CD4-positive, alpha-beta T cell treated with Interleukin-17A for 4 hours (primary cell): ENCODE measurements around the gene C19orf44.
A peak's percentile ranks its signal among the peaks of the same experiment; 100 is the strongest.
"Not testable (repeated sequence)": the region's sequence is repeated elsewhere in the genome, so short reads cannot be mapped to it uniquely, and the experiment has no call there.

Experiments
- DNase-seq: peaks from one replicate; pipeline ENCODE4 v3.0.0-alpha.2; 2020; ENCODE audit warnings: mixed read lengths

C19orf44 gene

DNA sequence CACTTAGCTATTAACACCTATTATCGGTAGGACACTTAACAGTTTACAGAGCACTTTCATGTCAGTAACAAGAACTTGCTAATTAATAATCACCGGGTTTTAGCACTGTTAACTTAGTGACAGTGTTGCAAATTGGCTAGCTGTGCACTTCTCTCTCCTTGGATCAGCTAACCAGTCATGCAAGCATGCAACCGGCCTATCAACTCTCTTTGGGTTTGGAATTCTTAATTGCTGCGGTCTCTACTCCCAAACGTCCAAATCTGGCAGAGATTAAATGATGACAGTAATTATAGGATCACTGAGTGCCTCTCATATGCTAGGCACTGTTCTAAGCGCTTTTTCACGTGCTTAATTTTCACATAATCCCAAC is 25.7 kb upstream of the C19orf44 start:
- no peak for DNase-seq

DNA sequence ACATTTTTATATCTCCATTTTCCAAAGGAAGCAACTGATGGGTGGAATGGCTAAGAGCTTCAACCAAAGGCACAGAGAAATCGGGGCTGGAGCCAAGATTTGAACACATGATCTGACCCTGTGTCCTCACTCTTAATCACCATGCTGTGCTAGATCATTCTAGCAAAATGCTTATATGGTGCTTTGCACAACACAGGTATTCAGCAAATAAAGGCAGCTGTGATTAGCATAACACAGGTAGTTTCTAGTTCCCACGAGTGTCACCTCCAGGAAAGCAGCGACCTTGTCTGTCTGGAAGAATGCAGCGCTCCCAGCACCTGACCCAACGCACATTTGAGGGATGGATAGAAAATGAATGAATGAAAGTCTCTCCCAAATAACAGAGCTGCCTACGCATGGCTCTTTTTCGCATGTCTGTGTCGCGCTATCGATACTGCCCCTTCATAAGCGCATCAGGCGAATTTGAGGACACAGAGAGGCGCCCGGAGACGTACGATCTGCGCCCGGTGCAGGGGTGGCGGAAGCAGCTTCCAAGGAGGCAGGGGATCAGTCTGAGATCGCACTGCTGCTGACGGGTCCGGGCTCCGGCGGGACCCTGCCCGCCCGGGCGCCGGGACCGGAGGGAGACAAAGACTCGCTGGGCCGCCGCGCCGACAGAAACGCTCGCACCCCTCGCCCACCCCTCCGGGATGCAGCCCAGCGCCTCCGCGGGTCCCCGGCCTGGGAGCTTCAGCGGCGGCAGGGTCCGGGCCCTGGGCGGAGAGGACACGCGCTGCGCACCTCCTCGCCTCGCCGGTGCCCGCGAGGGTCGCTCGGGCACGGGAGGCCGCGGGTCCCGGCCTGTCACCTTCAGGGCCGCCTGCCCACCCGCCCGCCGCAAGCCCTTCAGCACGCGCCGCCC is 25.0 kb upstream of the C19orf44 start:
- DNase-seq, result peak; percentile 35

DNA sequence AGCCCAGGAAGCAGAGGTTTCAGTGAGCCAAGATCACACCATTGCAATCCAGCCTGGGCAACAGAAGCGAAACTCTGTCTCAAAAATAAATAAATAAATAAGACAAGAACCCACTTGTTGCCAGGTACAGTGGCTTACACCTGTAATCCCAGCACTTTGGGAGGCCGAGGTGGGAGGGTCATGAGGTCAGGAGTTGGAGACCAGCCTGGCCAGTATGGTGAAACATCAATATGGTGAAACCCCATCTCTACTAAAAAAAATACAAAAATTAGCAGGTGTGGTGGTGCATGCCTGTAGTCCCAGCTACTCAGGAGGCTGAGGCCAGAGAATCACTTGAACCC is 23.7 kb upstream of the C19orf44 start:
- not testable (repeated sequence) for DNase-seq

DNA sequence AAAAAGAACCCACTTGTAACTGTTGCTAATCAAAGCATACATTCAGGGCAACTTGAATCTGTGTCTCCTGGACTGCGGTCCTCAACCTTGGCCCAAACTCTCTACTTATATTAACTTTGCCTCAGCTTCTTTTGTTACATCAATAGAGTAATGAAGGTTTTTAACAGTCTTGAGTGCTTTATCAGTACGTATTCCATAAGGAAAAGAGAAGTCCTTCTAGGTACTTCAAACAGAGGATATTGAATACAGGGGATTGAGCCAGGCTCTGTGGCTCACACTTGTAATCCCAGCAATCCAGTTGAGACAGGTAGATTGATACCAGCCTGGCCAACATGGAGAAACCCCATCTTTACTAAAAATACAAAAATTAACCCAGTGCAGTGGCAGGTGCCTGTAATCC is 23.2 kb upstream of the C19orf44 start:
- DNase-seq, result no peak

DNA sequence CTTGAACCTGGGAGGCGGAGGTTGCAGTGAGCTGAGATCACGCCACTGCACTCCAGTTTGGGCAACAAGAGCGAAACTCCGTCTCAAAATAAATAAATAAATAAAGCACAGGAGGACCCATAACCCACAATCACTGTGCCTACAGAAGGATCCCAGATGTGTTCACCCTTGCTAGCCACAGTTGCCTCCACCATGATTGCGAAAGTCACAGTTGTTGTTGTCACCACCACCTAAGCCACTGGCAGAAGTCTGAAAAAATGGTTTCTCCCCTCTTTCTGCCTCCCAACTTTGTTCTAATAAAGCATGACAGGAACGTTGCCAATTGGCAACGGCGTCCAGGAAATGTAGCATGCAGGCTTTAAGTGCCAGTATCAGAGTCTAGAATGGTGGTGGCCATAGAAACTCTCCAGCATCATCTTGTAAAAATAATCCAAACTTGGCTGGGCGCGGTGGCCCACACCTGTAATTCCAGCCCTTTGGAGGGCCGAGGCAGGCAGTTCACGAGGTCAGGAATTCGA is 22.3 kb upstream of the C19orf44 start:
- no peak for DNase-seq

DNA sequence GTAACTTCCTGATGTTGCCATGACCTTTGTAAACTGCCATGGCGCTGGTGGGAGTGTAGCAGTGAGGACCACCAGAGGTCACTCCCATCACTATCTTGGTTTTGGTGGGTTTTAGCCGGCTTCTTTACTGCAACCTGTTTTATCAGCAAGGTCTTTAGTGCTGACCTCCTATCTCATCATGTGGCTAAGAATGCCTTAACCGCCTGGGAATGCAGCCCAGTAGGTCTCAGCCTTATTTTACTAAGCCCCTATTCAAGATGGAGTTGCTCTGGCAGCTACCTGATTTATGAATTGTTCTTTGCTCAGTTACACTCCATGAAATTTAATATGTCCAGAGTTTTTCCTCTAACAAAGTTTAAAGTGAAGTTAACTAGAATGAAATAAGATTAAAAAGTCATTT is 19.8 kb upstream of the C19orf44 start:
- DNase-seq, result no peak

DNA sequence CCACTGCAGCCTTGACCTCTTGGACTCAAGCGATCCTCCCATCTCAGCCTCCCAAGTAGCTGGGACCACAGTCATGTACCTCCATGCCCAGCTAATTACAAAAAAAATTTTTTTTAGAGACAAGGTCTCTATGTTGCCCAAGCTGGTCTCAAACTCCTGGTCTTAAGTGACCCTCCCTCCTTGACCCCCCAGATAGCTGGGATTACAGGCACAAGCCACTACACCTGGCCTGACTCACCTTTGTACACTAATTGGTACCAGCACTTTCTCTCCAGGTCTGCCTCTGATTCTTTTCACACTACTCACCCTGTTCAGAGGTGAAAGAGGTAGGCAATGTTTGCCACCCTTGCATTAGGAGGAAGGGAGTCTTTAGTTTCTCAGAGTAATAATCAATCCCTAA is 18.9 kb upstream of the C19orf44 start:
- DNase-seq, result no peak

DNA sequence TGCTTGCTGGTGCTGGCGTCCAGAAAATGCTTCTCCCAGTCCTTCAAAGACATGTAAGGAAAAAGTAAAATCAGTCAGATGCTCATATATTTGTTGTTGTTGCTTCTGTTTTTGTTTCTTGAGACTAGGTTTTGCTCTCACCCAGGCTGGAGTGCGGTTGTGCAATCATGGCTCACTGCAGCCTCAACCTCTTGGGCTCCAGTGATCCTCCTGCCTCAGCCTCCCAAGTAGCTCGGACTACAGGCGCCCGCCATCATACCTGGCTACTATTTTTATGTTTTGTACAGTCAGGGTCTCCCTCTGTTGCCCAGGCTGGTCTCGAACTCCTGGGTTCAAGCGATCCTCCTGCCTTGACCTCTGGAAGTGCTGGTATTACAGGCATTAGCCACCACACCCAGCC is 13.4 kb upstream of the C19orf44 start:
- no peak for DNase-seq

DNA sequence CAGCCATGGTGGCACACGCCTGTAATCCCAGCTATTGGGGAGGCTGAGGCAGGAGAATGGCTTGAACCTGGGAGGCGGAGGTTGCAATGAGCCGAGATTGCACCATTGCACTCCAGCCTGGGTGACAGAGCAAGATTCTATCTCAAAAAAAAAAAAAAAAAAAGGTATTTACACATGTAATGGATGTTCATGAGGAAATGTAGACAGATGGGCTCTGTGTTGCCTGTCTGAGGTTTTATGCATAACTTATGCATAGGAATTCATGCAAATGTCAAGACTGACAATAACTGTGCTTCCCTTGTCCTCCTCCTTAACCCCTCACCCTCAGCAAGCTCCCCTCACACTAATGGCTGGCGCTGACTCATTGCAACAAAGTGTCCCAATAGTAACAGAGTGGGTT is 9.7 kb upstream of the C19orf44 start:
- DNase-seq, result not testable (repeated sequence)

DNA sequence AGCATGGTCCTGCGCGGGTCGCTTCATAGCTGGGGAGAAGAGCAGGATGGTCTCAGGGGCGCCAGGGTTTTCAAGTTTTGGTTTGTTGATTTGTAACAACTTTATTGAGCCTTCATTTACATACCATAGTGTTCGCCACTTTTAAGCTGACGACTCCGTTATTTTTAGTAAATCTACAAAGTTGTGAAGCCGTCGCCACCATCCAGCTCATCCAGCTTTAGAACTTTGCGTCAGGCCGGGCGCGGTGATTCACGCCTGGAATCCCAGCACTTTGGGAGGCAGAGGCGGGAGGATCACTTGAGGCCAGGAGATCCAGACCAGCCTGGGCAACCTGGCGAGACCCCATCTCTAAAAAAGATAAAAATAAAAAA is 404 bp downstream of the C19orf44 start:
- no peak for DNase-seq

DNA sequence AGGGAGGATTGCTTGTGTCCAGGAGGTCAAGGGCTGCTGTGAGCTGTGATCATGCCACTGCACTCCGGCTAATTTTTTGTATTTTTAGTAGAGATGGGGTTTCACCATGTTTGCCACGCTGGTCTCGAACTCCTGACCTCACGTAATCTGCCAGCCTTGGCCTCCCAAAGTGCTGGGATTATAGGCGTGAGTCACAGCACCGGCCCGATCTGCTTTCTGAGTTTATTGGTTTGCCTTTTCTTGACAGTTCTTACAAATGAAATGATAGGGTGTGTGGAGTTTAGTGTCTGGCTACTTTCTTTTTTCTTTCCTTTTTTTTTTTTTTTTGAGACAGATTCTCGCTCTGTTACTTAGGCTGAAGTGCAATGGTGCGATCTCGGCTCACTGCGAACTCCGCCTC is 848 bp downstream of the C19orf44 start:
- DNase-seq, result no peak

DNA sequence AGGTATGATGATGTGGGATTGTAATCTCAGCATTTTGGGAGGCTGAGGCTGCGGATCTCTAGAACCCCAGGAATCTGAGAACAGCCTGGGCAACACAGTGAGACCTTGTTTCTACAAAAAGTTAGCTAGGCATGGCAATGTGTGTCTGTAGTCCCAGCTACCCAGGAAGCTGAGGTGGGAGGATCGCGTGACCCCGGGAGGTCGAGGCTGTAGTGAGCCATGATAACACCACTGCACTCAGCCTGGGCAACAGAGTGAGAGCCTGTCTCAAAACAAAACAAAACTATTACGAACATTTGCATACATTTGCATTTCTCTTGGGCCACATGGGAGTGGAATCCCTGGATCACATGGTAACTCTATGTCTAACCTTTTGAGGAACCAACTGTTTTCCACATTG is 1.6 kb downstream of the C19orf44 start:
- no peak for DNase-seq

DNA sequence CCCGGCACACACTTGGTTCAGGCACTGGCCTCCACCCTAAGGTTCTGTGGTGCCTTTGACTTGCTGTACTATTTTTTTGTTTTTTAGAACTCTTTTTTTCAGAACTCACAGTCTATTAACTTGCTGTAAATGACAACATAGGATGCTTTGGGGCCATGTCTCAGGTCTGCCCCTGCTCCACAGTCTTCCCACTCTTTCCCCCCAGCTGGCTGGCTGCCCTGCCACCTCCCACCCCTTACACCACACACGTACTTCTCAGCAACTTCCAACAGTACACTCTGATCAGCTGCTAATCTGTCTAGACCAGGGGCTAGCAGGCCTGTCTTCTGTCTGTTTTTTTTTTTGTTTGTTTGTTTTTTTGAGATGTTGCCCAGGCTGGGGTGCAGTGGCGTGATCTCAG is 8.1 kb downstream of the C19orf44 start:
- DNase-seq, result no peak

DNA sequence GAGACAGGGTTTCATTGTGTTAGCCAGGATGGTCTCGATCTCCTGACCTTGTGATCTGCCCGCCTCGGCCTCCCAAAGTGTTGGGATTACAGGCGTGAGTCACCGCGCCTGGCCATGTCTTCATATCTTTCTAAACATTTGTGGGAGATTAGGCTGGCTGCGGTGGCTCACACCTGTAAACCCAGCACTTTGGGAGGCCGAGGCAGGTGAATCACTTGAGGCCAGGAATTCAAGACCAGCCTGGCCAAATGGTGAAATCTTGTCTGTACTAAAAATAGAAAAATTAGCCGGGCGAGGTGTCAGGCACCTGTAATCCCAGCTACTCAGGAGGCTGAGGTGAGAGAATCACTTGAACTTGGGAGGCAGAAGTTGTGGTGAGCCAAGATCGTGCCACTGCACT is 10.0 kb downstream of the C19orf44 start:
- not testable (repeated sequence) for DNase-seq

DNA sequence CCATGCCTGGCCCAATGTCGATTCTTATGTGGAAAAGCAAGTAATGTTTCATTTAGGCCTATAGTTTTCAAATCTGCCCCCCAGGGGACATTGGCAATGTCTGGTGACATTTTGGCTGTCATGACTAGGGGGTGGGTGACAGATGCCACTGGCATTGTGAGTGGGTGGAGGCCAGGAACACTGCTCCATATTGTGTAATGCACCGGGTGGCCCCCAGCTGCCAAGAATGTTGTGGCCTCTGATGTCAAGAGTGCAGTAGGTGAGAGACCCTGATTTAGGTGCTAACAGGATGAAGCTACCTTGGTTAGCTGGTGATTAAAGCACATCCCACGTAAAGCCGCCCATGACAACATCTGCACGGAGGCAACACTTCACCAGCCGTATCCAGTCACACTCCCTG is 10.8 kb downstream of the C19orf44 start:
- DNase-seq, result no peak

DNA sequence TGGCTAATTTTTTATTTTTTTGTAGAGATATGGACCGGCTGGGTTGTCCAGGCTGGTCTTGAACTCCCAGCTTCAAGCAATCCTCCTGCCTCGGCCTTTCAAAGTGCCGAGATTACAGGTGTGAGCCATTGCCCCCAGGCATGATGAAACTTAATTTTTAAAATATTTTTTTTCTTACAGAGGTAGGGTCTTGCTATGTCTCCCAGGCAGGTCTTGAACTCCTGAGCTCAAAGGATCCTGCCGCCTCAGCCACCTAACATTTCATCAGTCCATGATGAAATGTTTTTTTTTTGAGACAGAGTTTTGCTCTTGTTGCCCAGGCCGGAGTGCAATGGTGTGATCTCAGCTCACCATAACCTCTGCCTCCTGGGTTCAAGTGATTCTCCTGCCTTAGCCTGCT is 12.4 kb downstream of the C19orf44 start:
- DNase-seq, result no peak

DNA sequence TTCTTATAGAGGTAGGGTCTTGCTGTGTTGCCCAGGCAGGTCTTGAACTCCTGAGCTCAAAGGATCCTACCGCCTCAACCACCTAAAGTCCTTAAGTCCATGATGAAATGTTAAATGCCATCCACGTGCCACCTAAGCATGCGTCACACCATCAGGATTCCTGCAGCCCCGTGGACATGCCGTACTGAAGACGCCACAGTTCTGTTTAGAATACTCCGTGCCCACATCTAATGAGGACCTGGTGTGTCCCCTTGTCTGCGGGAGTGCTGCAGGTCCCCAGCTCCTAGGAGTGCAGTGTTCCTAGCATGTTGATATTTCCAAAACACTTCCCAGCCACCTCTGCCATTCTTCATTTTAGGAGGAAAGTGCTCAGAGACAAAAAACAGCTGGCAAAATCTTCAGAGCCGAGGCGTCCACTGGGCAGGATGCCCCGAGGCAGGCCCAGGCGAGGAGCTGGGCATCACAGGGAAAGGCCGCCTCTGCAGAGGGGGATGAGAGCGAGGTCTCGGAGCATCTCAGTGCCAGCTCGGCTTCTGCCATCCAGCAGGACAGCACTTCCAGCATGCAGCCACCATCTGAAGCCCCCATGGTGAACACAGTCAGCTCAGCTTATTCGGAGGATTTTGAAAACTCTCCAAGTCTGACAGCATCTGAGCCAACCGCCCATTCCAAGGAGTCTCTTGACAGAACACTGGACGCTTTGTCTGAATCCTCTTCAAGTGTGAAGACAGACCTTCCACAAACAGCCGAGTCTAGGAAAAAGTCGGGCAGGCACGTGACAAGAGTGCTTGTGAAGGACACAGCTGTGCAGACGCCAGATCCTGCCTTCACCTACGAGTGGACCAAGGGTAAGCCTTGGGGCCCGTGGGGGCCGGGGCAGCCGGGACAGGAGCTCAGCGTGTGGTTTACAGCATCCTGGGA is 13.2 kb downstream of the C19orf44 start:
- DNase-seq, result no peak

DNA sequence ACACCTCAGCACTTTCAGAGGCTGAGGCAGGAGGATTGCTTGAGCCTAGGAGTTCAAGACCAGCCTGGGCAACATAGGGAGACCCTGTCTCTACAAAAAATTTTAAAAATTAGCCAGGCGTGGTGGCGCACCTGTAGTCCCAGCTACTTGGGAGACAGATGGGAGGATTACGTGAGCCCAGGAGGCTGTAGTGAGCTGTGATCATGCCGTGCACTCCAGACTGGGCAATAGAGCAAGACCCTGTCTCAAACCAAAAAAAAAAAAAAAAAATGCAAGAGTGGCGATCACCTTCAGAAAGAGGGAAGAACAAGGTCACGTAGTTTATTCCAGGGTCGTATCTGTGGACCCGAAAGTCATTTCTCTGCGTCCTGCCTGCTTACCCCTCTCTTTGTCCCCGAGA is 16.4 kb downstream of the C19orf44 start:
- DNase-seq, result not testable (repeated sequence)

DNA sequence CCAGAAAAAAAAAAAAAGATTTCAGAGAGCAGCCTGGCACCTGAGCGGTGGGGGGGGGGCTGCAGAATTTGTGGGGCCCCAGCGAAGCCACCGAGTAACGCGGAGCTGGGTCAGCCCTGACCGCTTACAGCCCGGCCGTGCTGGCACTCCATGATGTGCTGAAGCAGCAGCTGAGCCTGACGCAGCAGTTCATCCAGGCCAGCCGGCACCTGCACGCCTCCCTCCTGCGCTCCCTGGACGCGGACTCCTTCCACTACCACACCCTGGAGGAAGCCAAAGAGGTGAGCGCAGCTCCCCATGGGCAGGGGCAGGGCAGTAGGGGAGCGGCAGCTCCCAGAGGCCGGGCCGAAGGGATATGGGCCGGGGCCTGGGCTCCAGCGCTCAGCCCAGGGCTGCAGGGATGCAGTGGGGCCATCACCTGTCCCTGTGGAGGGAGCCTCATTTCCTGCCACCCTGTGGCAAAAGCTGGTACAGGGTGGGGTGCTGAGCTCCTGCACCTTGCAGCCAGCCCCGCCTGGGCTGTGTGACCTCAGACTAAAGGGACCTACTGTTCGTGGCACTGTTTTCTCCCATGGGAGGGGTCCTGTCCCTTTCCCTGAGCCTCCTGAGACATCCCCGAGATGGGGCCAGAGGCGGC is 18.3 kb downstream of the C19orf44 start:
- no peak for DNase-seq

DNA sequence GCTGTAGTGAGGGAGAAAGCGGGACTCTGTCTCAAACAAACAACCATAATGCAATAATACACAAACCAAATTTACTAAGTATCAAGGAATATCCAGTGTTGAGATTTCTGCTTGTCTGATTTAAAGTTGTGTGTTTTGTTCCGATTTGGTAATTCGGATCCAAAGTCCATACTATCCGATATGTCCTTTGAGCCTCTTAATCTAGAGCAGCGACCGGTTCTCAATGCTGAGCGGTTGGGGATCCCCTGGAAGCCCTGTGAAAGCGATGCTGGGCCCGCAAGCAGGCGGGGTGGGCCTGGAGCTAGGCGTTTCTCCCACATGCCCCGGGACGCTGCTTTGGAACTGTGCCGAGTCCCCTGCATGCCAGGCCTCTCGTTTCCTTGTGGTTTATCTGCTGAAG is 20.2 kb downstream of the C19orf44 start:
- DNase-seq, result no peak

DNA sequence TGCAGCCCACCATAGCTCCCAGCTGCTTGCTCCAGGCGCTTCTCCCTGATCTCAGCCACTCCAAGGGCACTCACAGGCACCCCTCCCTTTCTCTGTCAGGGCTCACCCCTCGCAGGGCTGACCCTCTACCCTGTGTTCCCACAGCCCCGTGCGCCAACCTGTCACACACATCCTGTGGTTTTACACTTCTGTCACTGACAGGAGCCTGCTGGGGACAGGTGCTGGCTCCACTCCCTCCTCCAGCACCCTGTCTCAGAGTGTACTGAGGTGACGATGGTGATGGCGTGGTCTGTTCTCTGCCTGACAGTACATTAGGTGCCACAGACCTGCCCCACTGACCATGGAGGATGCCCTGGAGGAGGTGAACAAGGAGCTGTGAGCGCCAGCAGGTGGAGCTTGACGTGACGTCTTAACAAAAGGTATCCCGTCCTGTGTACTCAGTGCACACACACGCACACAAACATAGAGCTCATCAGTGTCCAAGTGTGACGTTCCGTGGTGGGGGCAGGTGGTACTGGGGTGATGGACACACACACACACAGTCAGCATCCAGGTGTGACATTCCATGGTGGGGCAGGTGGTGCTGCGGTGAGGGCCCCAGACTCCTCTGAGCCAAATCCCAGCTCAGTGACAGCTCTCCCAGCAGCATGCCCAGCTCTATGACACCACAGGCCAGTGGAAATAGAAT is 20.9 kb downstream of the C19orf44 start:
- DNase-seq, result no peak

DNA sequence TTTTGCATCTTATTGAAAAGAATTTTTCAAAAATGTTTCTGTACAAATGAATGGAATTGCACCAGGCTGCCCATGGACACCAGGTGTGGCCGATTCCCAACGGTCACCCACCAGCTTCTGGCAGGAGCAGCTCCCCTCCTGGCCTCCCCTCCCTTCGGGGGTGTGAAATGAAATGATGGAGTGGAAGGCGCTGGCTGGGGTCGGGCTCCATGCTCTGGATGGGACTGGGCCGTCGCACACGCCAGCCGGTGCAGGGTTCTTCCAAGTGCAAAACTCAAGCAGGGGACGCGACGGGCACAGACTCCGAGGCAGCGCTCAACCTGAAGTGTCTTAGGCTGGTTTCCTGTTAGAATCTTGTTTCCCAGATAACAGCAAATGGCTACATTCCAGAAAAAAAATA is 21.9 kb downstream of the C19orf44 start:
- DNase-seq, result no peak
